HL-60 (cell line): ENCODE measurements around the gene CDC42BPA.

Experiments used
- DNase-seq, 2 experiments: peaks; one replicate each; pipeline ENCODE4 v3.0.0-alpha.2; 2010 to 2020; ENCODE audit warnings: low read depth in 1 of 2, low spot score in 1 of 2
- H3K27ac ChIP-seq: fragments of 250-450 bp; sonication (Bioruptor Pico); replicated peaks from 2 replicates; pipeline ENCODE4 v1.5.1; 2020; ENCODE audit warnings: mild to moderate bottlenecking, moderate library complexity
- H3K27me3 ChIP-seq: fragments of 250-450 bp; sonication (Bioruptor Pico); 2 replicates; pipeline ENCODE4 v1.5.1; 2021; ENCODE audit warnings: mild to moderate bottlenecking, moderate library complexity; ENCODE audit not compliant: insufficient read depth, poor library complexity, severe bottlenecking
- H3K4me3 ChIP-seq: replicated peaks from 2 replicates; pipeline ENCODE4 v1.5.1; 2011; ENCODE audit warnings: mild to moderate bottlenecking, control low read depth, low read length; ENCODE audit not compliant: insufficient read depth
- GABPA ChIP-seq: IDR thresholded peaks from 2 replicates; pipeline ENCODE4 v1.6.1; 2012; ENCODE audit warnings: low read depth
- POLR2AphosphoS5 ChIP-seq: IDR thresholded peaks from 2 replicates; pipeline ENCODE4 v1.6.1; 2012; ENCODE audit warnings: low read depth
- SPI1 ChIP-seq: IDR thresholded peaks from 2 replicates; pipeline ENCODE4 v1.6.1; 2012; ENCODE audit warnings: low read depth, mild to moderate bottlenecking, borderline replicate concordance
- TF ChIP-seq, protein P1 (sequence below): IDR thresholded peaks from one replicate; pipeline ENCODE4 v1.5.1; 2011; ENCODE audit warnings: low read length, control low read depth, inconsistent platforms; ENCODE audit not compliant: insufficient read depth
- TF ChIP-seq, protein P2 (sequence below): IDR thresholded peaks from 2 replicates; pipeline ENCODE4 v1.6.1; 2012; ENCODE audit warnings: low read depth; ENCODE audit not compliant: insufficient replicate concordance

CDC42BPA gene

DNA sequence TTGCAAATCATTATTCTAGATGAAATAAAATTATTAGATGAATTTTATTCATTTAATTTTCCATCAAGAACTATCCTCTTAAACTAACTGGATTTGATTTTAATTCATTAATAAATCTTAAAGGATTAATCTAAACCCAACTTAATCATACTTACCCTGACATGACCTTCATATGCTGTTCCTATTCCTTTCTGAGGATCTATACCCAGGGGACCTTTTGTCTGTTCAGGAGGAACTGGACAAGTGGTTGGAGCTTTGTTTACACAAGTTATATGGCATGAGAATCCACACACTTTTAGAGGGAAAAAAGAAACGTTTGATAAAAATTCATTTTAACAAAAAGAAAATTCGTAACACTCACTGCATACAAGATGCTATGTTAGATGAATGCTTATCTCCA lies 283.0 kb downstream of the CDC42BPA start:
- no peaks in the 10 kb centered on the region for H3K27me3 ChIP-seq
- no peak overlapping the region for H3K27ac ChIP-seq
- no peak for DNase-seq
- H3K4me3 ChIP-seq: no peak overlapping the region
- TF ChIP-seq GABPA: no peak
- no peak for TF ChIP-seq POLR2AphosphoS5
- TF ChIP-seq SPI1: no peak
- TF ChIP-seq, protein P1, sequence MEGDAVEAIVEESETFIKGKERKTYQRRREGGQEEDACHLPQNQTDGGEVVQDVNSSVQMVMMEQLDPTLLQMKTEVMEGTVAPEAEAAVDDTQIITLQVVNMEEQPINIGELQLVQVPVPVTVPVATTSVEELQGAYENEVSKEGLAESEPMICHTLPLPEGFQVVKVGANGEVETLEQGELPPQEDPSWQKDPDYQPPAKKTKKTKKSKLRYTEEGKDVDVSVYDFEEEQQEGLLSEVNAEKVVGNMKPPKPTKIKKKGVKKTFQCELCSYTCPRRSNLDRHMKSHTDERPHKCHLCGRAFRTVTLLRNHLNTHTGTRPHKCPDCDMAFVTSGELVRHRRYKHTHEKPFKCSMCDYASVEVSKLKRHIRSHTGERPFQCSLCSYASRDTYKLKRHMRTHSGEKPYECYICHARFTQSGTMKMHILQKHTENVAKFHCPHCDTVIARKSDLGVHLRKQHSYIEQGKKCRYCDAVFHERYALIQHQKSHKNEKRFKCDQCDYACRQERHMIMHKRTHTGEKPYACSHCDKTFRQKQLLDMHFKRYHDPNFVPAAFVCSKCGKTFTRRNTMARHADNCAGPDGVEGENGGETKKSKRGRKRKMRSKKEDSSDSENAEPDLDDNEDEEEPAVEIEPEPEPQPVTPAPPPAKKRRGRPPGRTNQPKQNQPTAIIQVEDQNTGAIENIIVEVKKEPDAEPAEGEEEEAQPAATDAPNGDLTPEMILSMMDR: no peak
- TF ChIP-seq, protein P2, sequence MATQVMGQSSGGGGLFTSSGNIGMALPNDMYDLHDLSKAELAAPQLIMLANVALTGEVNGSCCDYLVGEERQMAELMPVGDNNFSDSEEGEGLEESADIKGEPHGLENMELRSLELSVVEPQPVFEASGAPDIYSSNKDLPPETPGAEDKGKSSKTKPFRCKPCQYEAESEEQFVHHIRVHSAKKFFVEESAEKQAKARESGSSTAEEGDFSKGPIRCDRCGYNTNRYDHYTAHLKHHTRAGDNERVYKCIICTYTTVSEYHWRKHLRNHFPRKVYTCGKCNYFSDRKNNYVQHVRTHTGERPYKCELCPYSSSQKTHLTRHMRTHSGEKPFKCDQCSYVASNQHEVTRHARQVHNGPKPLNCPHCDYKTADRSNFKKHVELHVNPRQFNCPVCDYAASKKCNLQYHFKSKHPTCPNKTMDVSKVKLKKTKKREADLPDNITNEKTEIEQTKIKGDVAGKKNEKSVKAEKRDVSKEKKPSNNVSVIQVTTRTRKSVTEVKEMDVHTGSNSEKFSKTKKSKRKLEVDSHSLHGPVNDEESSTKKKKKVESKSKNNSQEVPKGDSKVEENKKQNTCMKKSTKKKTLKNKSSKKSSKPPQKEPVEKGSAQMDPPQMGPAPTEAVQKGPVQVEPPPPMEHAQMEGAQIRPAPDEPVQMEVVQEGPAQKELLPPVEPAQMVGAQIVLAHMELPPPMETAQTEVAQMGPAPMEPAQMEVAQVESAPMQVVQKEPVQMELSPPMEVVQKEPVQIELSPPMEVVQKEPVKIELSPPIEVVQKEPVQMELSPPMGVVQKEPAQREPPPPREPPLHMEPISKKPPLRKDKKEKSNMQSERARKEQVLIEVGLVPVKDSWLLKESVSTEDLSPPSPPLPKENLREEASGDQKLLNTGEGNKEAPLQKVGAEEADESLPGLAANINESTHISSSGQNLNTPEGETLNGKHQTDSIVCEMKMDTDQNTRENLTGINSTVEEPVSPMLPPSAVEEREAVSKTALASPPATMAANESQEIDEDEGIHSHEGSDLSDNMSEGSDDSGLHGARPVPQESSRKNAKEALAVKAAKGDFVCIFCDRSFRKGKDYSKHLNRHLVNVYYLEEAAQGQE: no peak

DNA sequence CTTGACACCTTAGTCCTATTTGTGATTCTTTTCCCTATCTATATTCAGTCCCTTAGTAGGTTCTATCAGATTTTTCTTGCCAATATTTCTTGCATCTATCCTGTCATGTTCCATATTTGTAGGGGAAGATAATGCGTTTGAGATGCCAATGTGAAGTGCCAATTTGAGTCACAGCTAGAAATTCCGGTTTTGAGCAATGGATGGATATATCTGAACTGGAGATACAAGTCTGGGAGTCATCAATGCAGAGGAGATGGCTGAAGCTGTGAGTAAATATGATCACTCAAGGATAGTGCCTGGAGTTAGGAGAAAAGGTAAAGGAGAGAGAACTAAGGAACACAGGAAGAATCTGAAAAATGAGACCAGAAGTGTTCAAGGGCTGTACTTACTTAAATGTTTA lies 284.4 kb downstream of the CDC42BPA start:
- no peak for DNase-seq
- Histone ChIP-seq H3K4me3 (no peak overlapping the region), H3K27ac (no peak overlapping the region), H3K27me3 (no peaks in the 10 kb centered on the region)
- TF ChIP-seq, protein P2: no peak
- TF ChIP-seq POLR2AphosphoS5 (no peak), GABPA (no peak), SPI1 (no peak)
- TF ChIP-seq, protein P1: no peak

DNA sequence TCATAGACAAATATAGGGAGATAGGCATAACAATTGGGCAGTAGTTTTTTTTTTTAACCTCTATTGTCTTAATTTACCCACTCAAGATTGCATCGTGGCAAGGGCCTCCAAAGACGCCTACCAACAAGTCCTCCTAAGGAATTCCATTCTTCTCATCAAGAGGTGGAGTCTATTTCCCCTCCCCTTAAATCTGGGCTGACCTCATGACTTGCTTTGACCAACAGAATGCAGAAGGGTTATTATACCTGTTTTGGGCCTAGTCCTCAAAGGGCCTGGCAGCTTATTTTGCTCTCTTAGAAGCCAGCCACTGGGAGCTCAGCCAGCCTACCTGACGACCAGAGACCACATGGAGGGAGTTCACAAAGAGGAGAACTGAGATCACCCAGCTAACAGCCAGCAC lies 285.9 kb downstream of the CDC42BPA start:
- H3K27ac ChIP-seq: no peak overlapping the region
- DNase-seq: no peak
- H3K4me3 ChIP-seq: no peak overlapping the region
- TF ChIP-seq GABPA: no peak
- TF ChIP-seq POLR2AphosphoS5: no peak
- TF ChIP-seq, protein P2: no peak
- H3K27me3 ChIP-seq: no peaks in the 10 kb centered on the region

DNA sequence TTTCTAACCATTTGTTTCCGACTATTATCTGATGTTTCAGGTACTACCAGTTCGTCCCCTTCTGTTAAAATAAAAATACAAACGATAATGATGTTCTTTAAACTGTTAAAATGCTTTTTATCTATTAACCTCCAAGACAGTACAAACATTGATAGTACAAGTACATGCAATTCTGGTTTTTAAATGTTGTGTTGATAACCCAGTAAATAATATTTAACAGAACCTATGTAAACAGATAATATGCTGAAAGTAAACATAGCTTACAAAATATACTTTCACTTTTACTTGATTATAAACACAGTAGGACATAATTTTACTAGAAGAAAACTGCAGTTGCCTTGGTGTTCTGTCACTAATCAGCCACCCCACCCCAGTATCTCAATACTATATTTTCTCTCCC lies 301.3 kb downstream of the CDC42BPA start:
- TF ChIP-seq, protein P2: no peak
- TF ChIP-seq POLR2AphosphoS5: no peak
- TF ChIP-seq, protein P1: no peak
- no peak for TF ChIP-seq SPI1
- TF ChIP-seq GABPA: no peak
- H3K4me3 ChIP-seq: no peak overlapping the region
- H3K27ac ChIP-seq: no peak overlapping the region
- DNase-seq: no peak
- H3K27me3 ChIP-seq: no peaks in the 10 kb centered on the region
